Lung (tissue), 12 donors: Measurements from ENCODE around the gene SPEF1. TPM values are rescaled to one million over a fixed set of nuclear protein-coding genes. Genes with fewer than 3 reads are reported as not detected.

ENCODE experiments used
- ATAC-seq: fragments of 200-7000 bp; cut with Tn5 transposase; one replicate; pipeline ENCODE4 v1.9.1; 2020; ENCODE audit warnings: moderate number of reproducible peaks; ENCODE audit not compliant: insufficient read depth, low FRiP score
- DNase-seq, 3 donors: peaks; one replicate each; pipeline ENCODE4 v3.0.0-alpha.2; 2013 to 2017
- H3K27ac ChIP-seq, 2 donors: one replicate each; pipeline ENCODE4 v1.5.1; 2013; ENCODE audit warnings: mild to moderate bottlenecking in 2 of 2, moderate library complexity in 2 of 2, control low read depth in 1 of 2, inconsistent platforms in 1 of 2, low read depth in 1 of 2, low read length in 1 of 2
- H3K27me3 ChIP-seq, 3 donors: one replicate each; pipeline ENCODE4 v1.5.1; 2013; ENCODE audit warnings: low read length in 2 of 3; ENCODE audit not compliant: control insufficient read depth in 3 of 3, insufficient read depth in 3 of 3
- H3K36me3 ChIP-seq, 4 donors: one replicate each; pipeline ENCODE4 v1.5.1; 2013; ENCODE audit warnings: low read length in 4 of 4, mild to moderate bottlenecking in 1 of 4, moderate library complexity in 1 of 4; ENCODE audit not compliant: control insufficient read depth in 4 of 4, insufficient read depth in 4 of 4
- H3K4me1 ChIP-seq, 5 donors: one replicate each; pipeline ENCODE4 v1.5.1; 2013; ENCODE audit warnings: low read length in 5 of 5, mild to moderate bottlenecking in 2 of 5, moderate library complexity in 1 of 5; ENCODE audit not compliant: control insufficient read depth in 5 of 5, insufficient read depth in 5 of 5
- H3K4me3 ChIP-seq: one replicate; pipeline ENCODE4 v1.5.1; 2013; ENCODE audit warnings: mild to moderate bottlenecking, control low read depth, moderate library complexity
- H3K9ac ChIP-seq, 2 donors: one replicate each; pipeline ENCODE4 v1.5.1; 2013; ENCODE audit warnings: low read length in 2 of 2, control low read depth in 1 of 2; ENCODE audit not compliant: insufficient read depth in 1 of 2
- H3K9me3 ChIP-seq, 4 donors: one replicate each; pipeline ENCODE4 v1.5.1; 2013; ENCODE audit warnings: low read length in 3 of 4, mild to moderate bottlenecking in 1 of 4, moderate library complexity in 1 of 4; ENCODE audit not compliant: control insufficient read depth in 4 of 4, insufficient read depth in 3 of 4
- CTCF ChIP-seq: IDR thresholded peaks from 2 replicates; pipeline ENCODE4 v1.5.1; 2012; ENCODE audit warnings: mild to moderate bottlenecking; ENCODE audit errors: control extremely low read depth, extremely low read depth
- WGBS, 2 donors: extraction: QIAGEN DNeasy Blood & Tissue Kit; methylation state at CpG; one replicate each; pipeline ENCODE4 v1.1.7; 2013; 5-methylcytosine and 5-hydroxymethylcytosine counted together
- polyA plus RNA-seq, 2 donors: library from polyadenylated mRNA; stranded (reverse); fragments of 200-250 nt; gene quantifications; one replicate each; pipeline ENCODE4 v1.2.1, GENCODE V29; 2013
- total RNA-seq, 2 donors: library from RNA; depleted of rRNA in 1 of 2; stranded (reverse); fragments of >200 nt in 1 of 2; gene quantifications; one replicate each; pipeline ENCODE4 v1.2.1, GENCODE V29; 2014 to 2021
- donor health status: control.
- donor health status: control.
- donor health status: Bipolar disorder and iron deficiency.
- donor health status: healthy.
- donor health status: DM: yes; HTN: yes; CAD: no.

The SPEF1 gene
- total and polyA plus RNA-seq, 4 donors: 9.6 to 15.5 (median 11.8) TPM

GRCh38 chr20:3766422-3767109 is 14.7 kb downstream of the SPEF1 start:
- no peak for DNase-seq
- ATAC-seq: no peak
- no peak for TF ChIP-seq CTCF
- H3K4me1 ChIP-seq: peaks cover 0 to 35% (median 9%) of the 10 kb centered on the region in 5 donors
- no peaks in the 10 kb centered on the region for H3K9me3 ChIP-seq
- WGBS, 2 donors: 22 to 28% methylated on average over 9 of the region's 9 CpGs
- H3K27me3 ChIP-seq: no peaks in the 10 kb centered on the region
- H3K27ac ChIP-seq: no peak overlapping the region
- peak overlapping the region in 1 of 2 donors; percentile 14 for H3K9ac ChIP-seq
- no peaks in the 10 kb centered on the region for H3K36me3 ChIP-seq
- peak overlapping the region; percentile 66 for H3K4me3 ChIP-seq

GRCh38 chr20:3765171-3765882 is 15.9 kb downstream of the SPEF1 start:
- Histone ChIP-seq H3K27ac (no peak overlapping the region), H3K4me3 (no peak overlapping the region), H3K4me1 (peaks cover 0 to 42% (median 9%) of the 10 kb centered on the region in 5 donors), H3K27me3 (no peaks in the 10 kb centered on the region), H3K36me3 (no peaks in the 10 kb centered on the region), H3K9ac (no peak overlapping the region), H3K9me3 (no peaks in the 10 kb centered on the region)
- ATAC-seq: no peak
- 21 to 66% methylated on average over 3 of the region's 3 CpGs for WGBS, 2 donors
- no peak for TF ChIP-seq CTCF
- no peak for DNase-seq

GRCh38 chr20:3764659-3765058 is 16.6 kb downstream of the SPEF1 start:
- no peaks in the 10 kb centered on the region for H3K27me3 ChIP-seq
- H3K36me3 ChIP-seq: no peaks in the 10 kb centered on the region
- no peak overlapping the region for H3K9ac ChIP-seq
- H3K4me3 ChIP-seq: no peak overlapping the region
- no peak for TF ChIP-seq CTCF
- no peak for ATAC-seq
- no peak for DNase-seq
- peaks cover 0 to 45% (median 9%) of the 10 kb centered on the region in 5 donors for H3K4me1 ChIP-seq
- no peak overlapping the region for H3K27ac ChIP-seq
- WGBS, 2 donors: 75 to 90% methylated on average over 3 of the region's 3 CpGs
- no peaks in the 10 kb centered on the region for H3K9me3 ChIP-seq
